GM21423 (cell line): ENCODE results near the gene GHRL.
A peak's percentile ranks its signal among the peaks of the same experiment; 100 is the strongest.
"Not testable (repeated sequence)": the region's sequence is repeated elsewhere in the genome, so short reads cannot be mapped to it uniquely, and the experiment has no call there.

Experiments used
- ATAC-seq: cut with Tn5 transposase; IDR thresholded peaks from one replicate; pipeline ENCODE4 v1.9.1; 2021; ENCODE audit warnings: mild to moderate bottlenecking, moderate library complexity; ENCODE audit not compliant: unreplicated experiment

The GHRL gene

GRCh38 chr3:10300087-10300486 is 7.3 kb upstream of the GHRL start:
- peak; percentile 2 for ATAC-seq

- peak; percentile 76 for ATAC-seq
Measured at GRCh38 chr3:10299679-10300078, 6.9 kb upstream of the GHRL start.

- no peak for ATAC-seq
Measured at GRCh38 chr3:10299175-10299574, 6.4 kb upstream of the GHRL start.

- ATAC-seq: not testable (repeated sequence)
Measured at GRCh38 chr3:10298064-10298463, 5.3 kb upstream of the GHRL start.

GRCh38 chr3:10294030-10294586 is 1.4 kb upstream of the GHRL start:
- no peak for ATAC-seq

- ATAC-seq: no peak
Measured at GRCh38 chr3:10291641-10292040, 1.1 kb downstream of the GHRL start.

- ATAC-seq: no peak
Measured at GRCh38 chr3:10290481-10291176, 2.1 kb downstream of the GHRL start.

- no peak for ATAC-seq
Measured at GRCh38 chr3:10289787-10290355, 2.9 kb downstream of the GHRL start.

- ATAC-seq: no peak
Measured at GRCh38 chr3:10289077-10289476, 3.7 kb downstream of the GHRL start.

GRCh38 chr3:10288575-10288960 is 4.2 kb downstream of the GHRL start:
- no peak for ATAC-seq

- ATAC-seq: no peak
Measured at GRCh38 chr3:10287936-10288574, 4.7 kb downstream of the GHRL start.

- ATAC-seq: no peak
Measured at GRCh38 chr3:10286596-10287295, 6.0 kb downstream of the GHRL start.

GRCh38 chr3:10286133-10286524 is 6.6 kb downstream of the GHRL start:
- no peak for ATAC-seq

- ATAC-seq: no peak
Measured at GRCh38 chr3:10285272-10286132, 7.2 kb downstream of the GHRL start.

GRCh38 chr3:10284496-10284895 is 8.3 kb downstream of the GHRL start:
- no peak for ATAC-seq

- ATAC-seq: no peak
Measured at GRCh38 chr3:10283638-10284037, 9.1 kb downstream of the GHRL start.

- no peak for ATAC-seq
Measured at GRCh38 chr3:10281951-10282350, 10.8 kb downstream of the GHRL start.

- no peak for ATAC-seq
Measured at GRCh38 chr3:10280571-10280970, 12.2 kb downstream of the GHRL start.

GRCh38 chr3:10280177-10280529 is 12.6 kb downstream of the GHRL start:
- ATAC-seq: no peak

GRCh38 chr3:10279384-10280176 is 13.2 kb downstream of the GHRL start:
- no peak for ATAC-seq
